Measurements from ENCODE around the gene TNNT2. TPM values are rescaled to one million over a fixed set of nuclear protein-coding genes. Genes with fewer than 3 reads are reported as not detected.

The TNNT2 gene
- total and polyA plus RNA-seq, 2 of the 8 experiments (the other 6 are each of a cell fraction or from before 2014, with no cell fraction given) = 3.1 to 21.0 TPM

DNA sequence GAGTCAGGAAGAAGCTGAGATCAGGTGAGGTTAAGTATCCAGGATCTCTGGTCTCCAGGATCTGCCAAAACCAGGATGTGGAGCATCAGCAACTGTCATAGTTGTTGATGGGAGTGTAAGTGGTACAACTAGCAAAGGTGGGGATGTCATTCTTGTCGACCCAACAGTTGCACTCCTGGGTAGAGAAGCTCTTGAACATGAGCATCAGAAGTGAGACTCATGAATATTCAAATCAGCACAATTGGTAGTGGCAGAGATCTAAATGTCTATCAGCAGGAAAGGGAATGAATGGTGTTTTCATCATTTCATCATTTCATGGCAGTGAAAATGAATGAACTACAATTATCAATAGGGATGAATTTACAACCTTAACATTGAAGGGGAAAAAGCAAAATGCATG is 25.9 kb upstream of the TNNT2 start (continued):
- TF ChIP-seq RAD21 (IDR thresholded peaks at IDR 0.05 in 1 of 2, conservative IDR thresholded peaks at IDR 0.05 in 1 of 2; ENCODE audit: low read depth in 2 of 2, low read length in 2 of 2) (no peak), PHF8 (conservative IDR thresholded peaks at IDR 0.05; ENCODE audit: low read depth, low read length) (no peak)

Data from H1 (cell line).